ENCODE results near the gene SNAI1.
"Not testable (repeated sequence)": the region's sequence is repeated elsewhere in the genome, so short reads cannot be mapped to it uniquely, and the experiment has no call there.

Gene SNAI1

DNA sequence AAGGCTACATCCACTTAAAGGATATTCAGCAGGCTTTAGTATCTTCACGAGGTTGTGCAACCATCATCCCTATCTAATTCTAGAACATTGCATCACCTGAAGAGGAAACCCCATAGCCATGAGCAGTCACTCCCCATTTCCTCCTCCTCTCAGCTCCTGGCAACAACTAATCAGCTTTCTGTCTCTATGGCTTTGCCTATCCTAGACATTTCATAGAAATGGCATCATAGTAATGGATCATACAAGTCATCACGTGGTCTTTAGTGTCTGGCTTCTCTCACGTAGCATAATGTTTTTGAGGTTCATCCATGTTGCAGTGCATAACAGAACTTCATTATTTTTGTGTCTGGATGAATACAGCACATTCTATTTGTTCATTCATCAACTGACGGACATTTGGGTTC is 20.5 kb downstream of the SNAI1 start:
- in situ Hi-C loops (cut with MboI; ENCODE audit: low pct_unique_long_range_greater_than_20kb, low sequenced_read_pairs, unreplicated experiment): no loop called here
- TF ChIP-seq, protein P1, sequence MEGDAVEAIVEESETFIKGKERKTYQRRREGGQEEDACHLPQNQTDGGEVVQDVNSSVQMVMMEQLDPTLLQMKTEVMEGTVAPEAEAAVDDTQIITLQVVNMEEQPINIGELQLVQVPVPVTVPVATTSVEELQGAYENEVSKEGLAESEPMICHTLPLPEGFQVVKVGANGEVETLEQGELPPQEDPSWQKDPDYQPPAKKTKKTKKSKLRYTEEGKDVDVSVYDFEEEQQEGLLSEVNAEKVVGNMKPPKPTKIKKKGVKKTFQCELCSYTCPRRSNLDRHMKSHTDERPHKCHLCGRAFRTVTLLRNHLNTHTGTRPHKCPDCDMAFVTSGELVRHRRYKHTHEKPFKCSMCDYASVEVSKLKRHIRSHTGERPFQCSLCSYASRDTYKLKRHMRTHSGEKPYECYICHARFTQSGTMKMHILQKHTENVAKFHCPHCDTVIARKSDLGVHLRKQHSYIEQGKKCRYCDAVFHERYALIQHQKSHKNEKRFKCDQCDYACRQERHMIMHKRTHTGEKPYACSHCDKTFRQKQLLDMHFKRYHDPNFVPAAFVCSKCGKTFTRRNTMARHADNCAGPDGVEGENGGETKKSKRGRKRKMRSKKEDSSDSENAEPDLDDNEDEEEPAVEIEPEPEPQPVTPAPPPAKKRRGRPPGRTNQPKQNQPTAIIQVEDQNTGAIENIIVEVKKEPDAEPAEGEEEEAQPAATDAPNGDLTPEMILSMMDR (IDR thresholded peaks at IDR 0.05; ENCODE audit: extremely low read depth, insufficient read depth, missing control alignments): no peak
- no peak for DNase-seq (ENCODE audit: low spot score)

DNA sequence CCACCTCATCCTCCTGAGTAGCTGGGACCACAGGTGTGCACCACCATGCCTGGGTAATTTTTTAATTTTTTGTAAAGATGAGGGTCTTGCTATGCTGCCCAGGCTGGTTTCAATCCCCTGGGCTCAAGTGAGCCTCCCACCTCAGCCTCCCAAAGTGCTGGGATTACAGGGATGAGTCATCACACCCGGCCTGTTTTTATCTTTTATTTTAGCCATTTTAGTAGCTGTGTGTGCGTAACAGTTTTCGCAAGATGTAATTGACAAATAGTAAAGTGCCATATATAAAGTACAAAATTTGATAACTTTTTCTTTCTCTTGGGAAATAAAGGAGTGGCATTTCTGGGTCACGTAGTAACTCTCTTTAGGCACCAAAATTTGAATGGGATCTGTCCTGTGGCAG is 21.4 kb downstream of the SNAI1 start:
- TF ChIP-seq, protein P1 (IDR thresholded peaks at IDR 0.05; ENCODE audit: extremely low read depth, insufficient read depth, missing control alignments): no peak
- in situ Hi-C loops (cut with MboI; ENCODE audit: low pct_unique_long_range_greater_than_20kb, low sequenced_read_pairs, unreplicated experiment): no loop called here
- DNase-seq (ENCODE audit: low spot score): no peak

DNA sequence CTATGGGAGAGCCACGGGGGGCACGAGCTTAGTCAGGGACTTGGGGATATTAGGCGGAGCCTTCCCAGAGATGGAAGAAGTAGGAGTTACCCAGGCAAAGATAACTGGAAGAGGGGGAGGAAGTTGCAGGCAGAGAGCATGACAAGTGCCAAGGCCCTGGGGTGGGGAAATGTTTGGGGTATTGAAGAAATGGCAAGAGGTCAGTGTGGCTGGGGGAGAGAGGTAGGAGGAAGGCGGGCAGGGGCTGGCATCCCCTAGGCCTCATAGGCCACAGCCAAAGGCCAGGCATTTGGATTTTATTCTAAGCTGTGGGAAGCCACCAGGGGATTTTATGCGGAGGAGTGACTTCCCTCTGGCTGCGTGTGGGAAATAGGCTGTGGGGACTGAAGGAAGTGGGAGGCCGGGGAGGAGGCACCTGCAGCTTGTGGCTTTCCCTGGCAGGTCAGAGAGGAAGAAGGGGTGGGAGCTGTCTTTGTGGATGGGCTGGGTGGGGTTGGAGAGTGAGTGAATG is 22.7 kb downstream of the SNAI1 start:
- no peak for DNase-seq (ENCODE audit: low spot score)
- in situ Hi-C loops (cut with MboI; ENCODE audit: low pct_unique_long_range_greater_than_20kb, low sequenced_read_pairs, unreplicated experiment): no loop called here
- TF ChIP-seq, protein P1 (IDR thresholded peaks at IDR 0.05; ENCODE audit: extremely low read depth, insufficient read depth, missing control alignments): no peak

DNA sequence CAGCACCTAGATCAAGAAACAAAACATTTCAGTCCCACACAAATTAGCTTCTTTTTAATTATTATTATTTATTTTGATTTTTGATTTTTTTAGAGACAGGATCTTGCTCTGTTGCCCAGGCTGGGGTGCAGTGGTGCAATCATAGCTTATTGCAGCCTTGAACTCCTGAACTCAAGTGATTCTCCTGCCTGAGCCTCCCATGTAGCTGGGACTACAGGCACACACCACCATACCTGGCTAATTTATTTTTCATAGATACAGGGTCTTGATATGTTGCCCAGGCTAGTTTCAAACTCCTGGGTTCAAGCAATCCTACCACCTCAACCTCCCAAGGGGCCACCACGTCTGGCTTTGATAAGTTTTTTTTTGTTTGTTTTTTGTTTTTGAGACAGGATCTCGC is 24.6 kb downstream of the SNAI1 start:
- TF ChIP-seq, protein P1 (IDR thresholded peaks at IDR 0.05; ENCODE audit: extremely low read depth, insufficient read depth, missing control alignments): no peak
- in situ Hi-C loops (cut with MboI; ENCODE audit: low pct_unique_long_range_greater_than_20kb, low sequenced_read_pairs, unreplicated experiment): no loop called here

DNA sequence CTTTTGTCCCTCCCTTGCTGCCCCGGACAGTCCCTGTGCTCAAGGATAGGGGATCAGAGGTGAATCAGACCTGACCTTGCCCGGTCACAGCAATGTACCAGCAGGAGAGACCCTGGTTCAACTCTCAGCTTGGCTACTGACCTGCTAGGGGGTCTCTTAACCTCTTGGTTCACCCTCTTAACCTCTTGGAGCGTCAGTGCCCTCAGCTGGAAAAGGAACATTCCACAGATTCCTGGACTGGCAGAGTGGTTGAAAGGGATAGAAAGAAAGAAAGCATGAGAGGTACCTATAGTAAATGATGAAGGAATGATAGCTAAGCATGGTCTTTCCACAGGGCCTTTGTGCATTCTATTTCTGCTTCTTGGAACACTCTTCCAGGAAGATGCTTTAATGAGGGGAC is 25.2 kb downstream of the SNAI1 start:
- DNase-seq (ENCODE audit: low spot score): no peak
- in situ Hi-C loops (cut with MboI; ENCODE audit: low pct_unique_long_range_greater_than_20kb, low sequenced_read_pairs, unreplicated experiment): no loop called here
- TF ChIP-seq, protein P1 (IDR thresholded peaks at IDR 0.05; ENCODE audit: extremely low read depth, insufficient read depth, missing control alignments): no peak

More for the DNA sequence above, 24.6 kb downstream of the SNAI1 start:
- DNase-seq (ENCODE audit: low spot score): no peak

DNA sequence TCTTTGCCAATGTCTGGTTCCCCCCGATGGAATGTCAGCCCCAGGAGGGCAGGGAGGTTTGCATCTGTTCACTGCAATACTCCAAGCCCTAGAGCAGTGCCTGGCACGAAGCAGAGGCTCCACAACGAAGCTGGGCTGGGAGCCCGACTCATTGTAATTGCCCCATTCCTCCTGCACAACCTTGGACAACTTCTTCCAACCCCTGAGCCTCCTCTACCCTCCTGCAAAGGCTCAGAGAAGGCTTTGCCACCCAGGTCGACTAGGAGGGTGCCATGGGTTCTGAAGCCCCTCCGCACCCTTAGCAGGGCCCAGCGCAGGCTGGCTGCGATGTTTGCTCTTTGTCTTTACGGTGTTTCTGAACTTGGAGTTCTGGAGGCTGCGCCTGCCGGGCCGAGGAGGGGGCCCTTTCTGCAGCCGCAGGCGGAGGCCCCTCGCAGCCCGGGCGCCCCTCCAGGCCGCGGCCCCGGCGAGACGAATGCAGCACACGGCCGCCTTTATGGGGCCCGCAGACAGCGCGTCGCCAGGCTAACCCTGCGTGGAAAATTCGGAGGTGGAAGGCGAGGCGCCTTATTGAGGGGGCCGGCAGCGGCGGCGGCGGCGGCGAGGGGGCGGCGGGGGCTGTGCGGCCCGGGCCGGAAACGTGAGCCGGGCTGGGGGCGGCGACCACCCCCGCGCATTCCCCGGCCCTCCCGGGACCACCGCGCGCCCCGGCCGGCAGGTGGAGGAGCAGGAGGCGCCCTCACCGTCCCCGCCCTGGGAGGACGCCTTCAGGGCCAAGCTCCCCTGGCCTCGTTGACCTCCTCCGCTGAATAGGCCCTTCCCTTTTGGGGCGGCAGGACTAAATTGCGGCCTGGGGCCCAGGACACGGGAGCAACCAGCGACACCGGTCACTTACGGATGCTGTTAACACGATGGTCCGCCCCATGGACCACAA is 27.0 kb downstream of the SNAI1 start:
- DNase-seq (ENCODE audit: low spot score): no peak
- TF ChIP-seq, protein P1 (IDR thresholded peaks at IDR 0.05; ENCODE audit: extremely low read depth, insufficient read depth, missing control alignments): no peak
- in situ Hi-C loops (cut with MboI; ENCODE audit: low pct_unique_long_range_greater_than_20kb, low sequenced_read_pairs, unreplicated experiment): no loop called here

DNA sequence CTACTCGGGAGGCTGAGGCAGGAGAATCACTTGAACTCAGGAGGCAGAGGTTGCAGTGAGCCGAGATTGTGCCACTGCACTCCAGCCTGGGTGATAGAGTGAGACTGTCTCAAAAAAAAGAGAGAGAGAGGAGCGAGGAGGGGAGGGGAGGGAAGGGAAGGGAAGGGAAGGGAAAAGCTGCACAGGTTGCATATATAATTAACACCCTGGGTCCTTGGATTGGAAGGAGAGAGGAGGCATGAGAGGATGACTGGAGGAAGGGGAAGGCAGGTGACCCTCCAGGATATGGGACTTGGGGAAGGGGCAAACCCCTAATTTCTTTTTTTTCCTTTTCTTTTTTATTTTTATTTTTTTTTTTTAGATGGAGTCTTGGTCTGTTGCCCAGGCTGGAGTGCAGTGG is 28.8 kb downstream of the SNAI1 start:
- in situ Hi-C loops (cut with MboI; ENCODE audit: low pct_unique_long_range_greater_than_20kb, low sequenced_read_pairs, unreplicated experiment); DNase-seq (ENCODE audit: low spot score): not testable (repeated sequence)
